Natural killer cell (primary cell): ENCODE results near the gene RPL29. TPM values are rescaled to one million over a fixed set of nuclear protein-coding genes. Genes with fewer than 3 reads are reported as not detected.

Source experiments
- ATAC-seq, 3 donors: fragments of 150-1000 bp in 2 of 3; fragments of 200-7000 bp in 1 of 3; cut with Tn5 transposase; 1 replicate in 1 of 3; 2 replicates in 2 of 3; pipeline ENCODE4 v1.10.0; 2021; ENCODE audit warnings: mild to moderate bottlenecking in 2 of 3, moderate library complexity in 2 of 3
- DNase-seq, 2 donors: peaks; one replicate each; pipeline versions ENCODE4 v3.0.0 to v3.0.0-alpha.2; 2013 to 2021; ENCODE audit warnings: mixed read lengths in 1 of 2
- H3K27ac ChIP-seq: one replicate; pipeline ENCODE4 v1.5.1; 2013; ENCODE audit warnings: mild to moderate bottlenecking, low read length
- H3K27me3 ChIP-seq: one replicate; pipeline ENCODE4 v1.6.1; 2013; ENCODE audit warnings: low read length; ENCODE audit not compliant: control insufficient read depth, insufficient read depth
- H3K36me3 ChIP-seq: one replicate; pipeline ENCODE4 v1.6.1; 2013; ENCODE audit warnings: low read length; ENCODE audit not compliant: control insufficient read depth, insufficient read depth
- H3K4me1 ChIP-seq: one replicate; pipeline ENCODE4 v1.6.1; 2013; ENCODE audit warnings: low read length; ENCODE audit not compliant: control insufficient read depth, insufficient read depth
- H3K4me3 ChIP-seq: one replicate; pipeline ENCODE4 v1.5.1; 2013; ENCODE audit warnings: low read length
- H3K9me3 ChIP-seq: one replicate; pipeline ENCODE4 v1.6.1; 2013; ENCODE audit warnings: low read length; ENCODE audit not compliant: control insufficient read depth, insufficient read depth
- H3K27ac Mint-ChIP-seq, 2 donors: one replicate each; pipeline ENCODE4 v1.8.0; 2022; ENCODE audit warnings: mild to moderate bottlenecking in 2 of 2, mixed read lengths in 2 of 2, moderate library complexity in 1 of 2
- H3K27me3 Mint-ChIP-seq, 2 donors: one replicate each; pipeline ENCODE4 v1.8.0; 2022; ENCODE audit warnings: low read depth in 2 of 2, mixed read lengths in 2 of 2
- H3K36me3 Mint-ChIP-seq: one replicate; pipeline ENCODE4 v1.8.0; 2022; ENCODE audit warnings: mixed read lengths
- H3K4me1 Mint-ChIP-seq, 2 donors: one replicate each; pipeline ENCODE4 v1.8.0; 2022; ENCODE audit warnings: mixed read lengths in 2 of 2
- H3K4me3 Mint-ChIP-seq: one replicate; pipeline ENCODE4 v1.8.0; 2022; ENCODE audit warnings: mild to moderate bottlenecking, moderate library complexity, mixed read lengths
- H3K9me3 Mint-ChIP-seq, 2 donors: one replicate each; pipeline ENCODE4 v1.8.0; 2022; ENCODE audit warnings: mixed read lengths in 2 of 2
- WGBS: methylation state at CpG from one replicate; pipeline ENCODE4 v1.1.7; 2013; ENCODE audit warnings: missing lambda C conversion rate; ENCODE audit not compliant: insufficient coverage; 5-methylcytosine and 5-hydroxymethylcytosine counted together
- intact Hi-C: fragments of 100-400 bp; cut with micrococcal nuclease; formaldehyde crosslinking; loops from one replicate; pipeline ENCODE4 v1.14.2; 2022
- total RNA-seq, 4 donors: library from RNA; stranded (reverse); fragments of 120-200 nt in 1 of 4; gene quantifications; one replicate each; pipeline versions ENCODE4 v1.2.3 to v1.2.4, GENCODE V29; 2013 to 2022
- TF ChIP-seq, protein P1 (sequence below): fragments of 200-600 bp; IDR thresholded peaks from one replicate; pipeline ENCODE4 v1.8.0; 2022; ENCODE audit warnings: antibody characterized with exemption

RPL29 gene
- total RNA-seq, 3 donors from 2014 or later (not counting 1 experiment from before 2014, with no cell fraction given): 486 to 819 (median 797) TPM

DNA sequence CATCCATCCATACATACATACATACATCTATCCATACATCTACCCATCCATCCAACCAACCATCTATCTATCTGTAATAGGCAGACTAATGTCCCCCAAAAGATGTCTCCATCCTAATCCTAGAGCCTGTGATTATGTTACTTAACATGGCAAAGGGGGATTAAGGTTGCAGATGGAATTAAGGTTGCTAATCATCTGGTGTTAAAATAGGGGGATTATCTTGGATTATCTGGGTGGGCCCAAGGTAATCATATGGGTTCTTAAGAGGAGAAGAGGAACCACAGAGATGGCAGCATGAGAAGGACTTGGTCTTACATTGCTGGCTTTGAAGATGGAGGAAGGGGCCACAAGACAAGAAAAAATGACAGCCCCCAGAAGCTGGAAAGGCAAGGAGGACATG is 14.7 kb upstream of the RPL29 start:
- DNase-seq (no peak), ATAC-seq (no peak)
- Histone ChIP-seq H3K4me3 (no peak overlapping the region), H3K9me3 (no peaks in the 10 kb centered on the region), H3K27ac (no peak overlapping the region), H3K4me1 (peaks cover 11% of the 10 kb centered on the region), H3K36me3 (no peaks in the 10 kb centered on the region), H3K27me3 (no peaks in the 10 kb centered on the region)
- Mint-ChIP-seq H3K27me3 (no peaks in the 10 kb centered on the region), H3K4me3 (no peak overlapping the region), H3K27ac (no peak overlapping the region), H3K4me1 (no peaks in the 10 kb centered on the region), H3K36me3 (no peaks in the 10 kb centered on the region), H3K9me3 (no peaks in the 10 kb centered on the region)
- intact Hi-C loops: no loop called here
- TF ChIP-seq, protein P1, sequence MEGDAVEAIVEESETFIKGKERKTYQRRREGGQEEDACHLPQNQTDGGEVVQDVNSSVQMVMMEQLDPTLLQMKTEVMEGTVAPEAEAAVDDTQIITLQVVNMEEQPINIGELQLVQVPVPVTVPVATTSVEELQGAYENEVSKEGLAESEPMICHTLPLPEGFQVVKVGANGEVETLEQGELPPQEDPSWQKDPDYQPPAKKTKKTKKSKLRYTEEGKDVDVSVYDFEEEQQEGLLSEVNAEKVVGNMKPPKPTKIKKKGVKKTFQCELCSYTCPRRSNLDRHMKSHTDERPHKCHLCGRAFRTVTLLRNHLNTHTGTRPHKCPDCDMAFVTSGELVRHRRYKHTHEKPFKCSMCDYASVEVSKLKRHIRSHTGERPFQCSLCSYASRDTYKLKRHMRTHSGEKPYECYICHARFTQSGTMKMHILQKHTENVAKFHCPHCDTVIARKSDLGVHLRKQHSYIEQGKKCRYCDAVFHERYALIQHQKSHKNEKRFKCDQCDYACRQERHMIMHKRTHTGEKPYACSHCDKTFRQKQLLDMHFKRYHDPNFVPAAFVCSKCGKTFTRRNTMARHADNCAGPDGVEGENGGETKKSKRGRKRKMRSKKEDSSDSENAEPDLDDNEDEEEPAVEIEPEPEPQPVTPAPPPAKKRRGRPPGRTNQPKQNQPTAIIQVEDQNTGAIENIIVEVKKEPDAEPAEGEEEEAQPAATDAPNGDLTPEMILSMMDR: no peak

DNA sequence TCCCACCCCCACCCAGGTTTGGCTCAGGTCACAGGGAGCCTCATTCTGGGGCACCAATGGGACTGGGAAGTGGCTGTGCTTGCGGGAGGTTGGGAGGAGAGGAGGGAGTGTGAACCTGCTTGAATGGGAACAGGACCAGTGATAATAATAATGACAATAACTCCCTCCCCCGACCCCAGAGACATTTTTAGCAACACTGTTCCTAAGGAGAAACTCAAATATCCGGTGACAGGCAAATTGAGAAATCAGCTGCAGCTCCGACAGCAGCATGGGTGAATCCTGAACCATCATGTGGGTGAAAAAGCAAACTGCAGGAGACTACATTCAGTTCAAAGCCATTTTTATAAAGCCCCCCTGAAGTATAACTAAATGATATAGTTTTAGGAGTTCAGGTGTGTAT is 11.6 kb upstream of the RPL29 start:
- intact Hi-C loops: no loop called here

DNA sequence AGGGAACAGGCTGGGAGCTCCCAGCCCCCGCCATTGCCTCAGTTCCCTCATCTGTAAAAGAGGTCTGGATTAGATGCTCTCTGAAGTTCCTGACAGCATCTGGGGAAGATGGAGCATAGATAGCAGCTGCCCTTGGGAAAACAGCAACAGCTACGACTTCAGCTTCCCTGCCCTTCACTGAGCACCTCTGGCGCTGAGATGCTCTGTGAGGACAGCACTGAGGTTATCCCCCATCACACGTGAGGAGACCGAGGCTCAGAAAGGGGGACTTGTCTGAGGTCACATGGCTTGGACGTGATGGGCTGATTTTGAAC is 11.1 kb upstream of the RPL29 start:
- H3K27me3 ChIP-seq: no peaks in the 10 kb centered on the region
- Mint-ChIP-seq H3K36me3 (no peaks in the 10 kb centered on the region), H3K4me1 (peaks cover 0 to 3% of the 10 kb centered on the region in 2 donors), H3K9me3 (no peaks in the 10 kb centered on the region), H3K27ac (no peak overlapping the region), H3K4me3 (no peak overlapping the region), H3K27me3 (no peaks in the 10 kb centered on the region)
- ATAC-seq (no peak), DNase-seq (no peak)
- no peak overlapping the region for H3K27ac ChIP-seq
- TF ChIP-seq, protein P1: no peak
- H3K9me3 ChIP-seq: no peaks in the 10 kb centered on the region
- H3K4me3 ChIP-seq: no peak overlapping the region
- WGBS: 91% methylated on average over 5 of the region's 6 CpGs
- intact Hi-C loops: no loop called here
- H3K36me3 ChIP-seq: no peaks in the 10 kb centered on the region
- H3K4me1 ChIP-seq: peaks cover 10% of the 10 kb centered on the region

More for the DNA sequence above, 11.6 kb upstream of the RPL29 start:
- ATAC-seq: no peak
- no peak overlapping the region for H3K4me3 Mint-ChIP-seq
- TF ChIP-seq, protein P1: no peak
- H3K36me3 ChIP-seq: no peaks in the 10 kb centered on the region
- no peak for DNase-seq
- no peaks in the 10 kb centered on the region for H3K27me3 Mint-ChIP-seq
- H3K27ac ChIP-seq: no peak overlapping the region
- peaks cover 8% of the 10 kb centered on the region for H3K4me1 ChIP-seq
- H3K27me3 ChIP-seq: no peaks in the 10 kb centered on the region
- H3K9me3 ChIP-seq: no peaks in the 10 kb centered on the region
- no peaks in the 10 kb centered on the region for H3K9me3 Mint-ChIP-seq
- H3K4me1 Mint-ChIP-seq: no peaks in the 10 kb centered on the region
- H3K27ac Mint-ChIP-seq: no peak overlapping the region
- WGBS: 52% methylated on average over 3 of the region's 4 CpGs
- H3K4me3 ChIP-seq: no peak overlapping the region
- H3K36me3 Mint-ChIP-seq: no peaks in the 10 kb centered on the region

DNA sequence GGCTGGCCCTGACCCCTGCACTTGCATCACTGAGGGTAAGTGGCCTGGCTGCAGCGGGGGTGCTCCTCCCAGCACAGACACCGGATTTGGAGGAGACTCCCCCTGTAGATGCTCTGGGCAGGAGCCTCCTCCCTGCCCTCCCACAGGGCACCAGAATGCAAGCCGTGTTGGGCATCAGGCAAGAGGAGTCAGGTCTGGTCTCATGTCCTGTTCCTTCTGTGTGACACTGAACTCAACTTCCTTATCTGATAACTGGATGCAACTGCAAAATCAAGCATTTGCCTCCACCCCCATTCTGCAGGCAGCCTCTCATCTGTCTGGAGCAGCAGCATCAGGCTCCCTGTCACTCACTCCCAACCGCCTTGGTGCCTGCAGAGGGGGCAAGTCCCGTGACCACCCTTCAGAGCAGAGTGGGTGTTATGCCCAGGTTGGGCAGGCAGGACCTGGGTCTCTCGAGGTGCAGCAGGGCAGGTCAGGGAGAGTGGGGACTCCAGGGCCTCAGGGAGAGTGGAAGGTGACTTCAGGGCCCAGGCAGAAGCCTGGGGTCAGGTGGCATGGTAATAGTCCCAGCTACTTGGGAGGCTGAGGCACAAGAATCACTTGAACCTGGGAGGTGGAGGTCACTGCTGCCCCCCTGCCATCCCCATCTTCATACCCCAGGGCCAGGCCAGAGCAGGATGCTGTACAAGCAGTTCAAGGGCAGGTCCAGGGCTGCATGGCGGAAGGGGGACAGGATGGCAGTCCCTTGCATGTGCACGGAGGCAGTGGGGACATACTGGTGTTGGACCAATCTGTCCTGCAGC is 10.5 kb upstream of the RPL29 start:
- TF ChIP-seq, protein P1: no peak
- DNase-seq (no peak), ATAC-seq (no peak)
- no peaks in the 10 kb centered on the region for H3K9me3 ChIP-seq
- no peak overlapping the region for H3K27ac ChIP-seq
- Mint-ChIP-seq H3K4me3 (no peak overlapping the region), H3K27me3 (no peaks in the 10 kb centered on the region), H3K36me3 (no peaks in the 10 kb centered on the region), H3K27ac (no peak overlapping the region), H3K4me1 (peaks cover 0 to 8% of the 10 kb centered on the region in 2 donors), H3K9me3 (no peaks in the 10 kb centered on the region)
- 67% methylated on average over 8 of the region's 8 CpGs for WGBS
- no peak overlapping the region for H3K4me3 ChIP-seq
- H3K4me1 ChIP-seq: peaks cover 15% of the 10 kb centered on the region
- H3K36me3 ChIP-seq: no peaks in the 10 kb centered on the region
- no peaks in the 10 kb centered on the region for H3K27me3 ChIP-seq
- intact Hi-C loops: no loop called here
